GM11168 (cell line): ENCODE measurements around the gene STK32C.
"Not testable (repeated sequence)": the region's sequence is repeated elsewhere in the genome, so short reads cannot be mapped to it uniquely, and the experiment has no call there.

Experiments
- in situ Hi-C: fragments of 300-500 bp; cut with MboI; formaldehyde crosslinking; loops from one replicate; pipeline ENCODE4 v1.12.0; 2022; ENCODE audit warnings: low sequenced_read_pairs; ENCODE audit not compliant: unreplicated experiment

STK32C gene

GRCh38 chr10:132270721-132271457 lies 36.9 kb downstream of the STK32C start:
- in situ Hi-C loops: no loop called here

- in situ Hi-C loops: no loop called here
These were observed 37.5 kb downstream of the STK32C start for GRCh38 chr10:132270256-132270655.

- in situ Hi-C loops: no loop called here
These were observed 38.2 kb downstream of the STK32C start for GRCh38 chr10:132269266-132270230.

GRCh38 chr10:132267916-132268315 lies 39.8 kb downstream of the STK32C start:
- in situ Hi-C loops: not testable (repeated sequence)

GRCh38 chr10:132266594-132267161 lies 41.1 kb downstream of the STK32C start:
- in situ Hi-C loops: no loop called here

- in situ Hi-C loops: no loop called here
These were observed 41.8 kb downstream of the STK32C start for GRCh38 chr10:132265890-132266496.

GRCh38 chr10:132264966-132265889 lies 42.5 kb downstream of the STK32C start:
- in situ Hi-C loops: no loop called here

- in situ Hi-C loops: no loop called here
These were observed 43.3 kb downstream of the STK32C start for GRCh38 chr10:132264306-132264950.

GRCh38 chr10:132263866-132264265 lies 43.9 kb downstream of the STK32C start:
- in situ Hi-C loops: no loop called here

GRCh38 chr10:132259702-132260482 lies 47.9 kb downstream of the STK32C start:
- in situ Hi-C loops: no loop called here

GRCh38 chr10:132258423-132258822 lies 49.3 kb downstream of the STK32C start:
- in situ Hi-C loops: no loop called here

- in situ Hi-C loops: no loop called here
These were observed 49.8 kb downstream of the STK32C start for GRCh38 chr10:132257907-132258306.

GRCh38 chr10:132257271-132257670 lies 50.5 kb downstream of the STK32C start:
- in situ Hi-C loops: no loop called here

GRCh38 chr10:132256866-132257265 lies 50.9 kb downstream of the STK32C start:
- in situ Hi-C loops: no loop called here

- in situ Hi-C loops: no loop called here
These were observed 52.0 kb downstream of the STK32C start for GRCh38 chr10:132255489-132256344.

- in situ Hi-C loops: no loop called here
These were observed 52.9 kb downstream of the STK32C start for GRCh38 chr10:132254841-132255240.

- in situ Hi-C loops: no loop called here
These were observed 54.6 kb downstream of the STK32C start for GRCh38 chr10:132253092-132253687.
